ENCODE results near the gene PPM1L.

PPM1L gene

DNA sequence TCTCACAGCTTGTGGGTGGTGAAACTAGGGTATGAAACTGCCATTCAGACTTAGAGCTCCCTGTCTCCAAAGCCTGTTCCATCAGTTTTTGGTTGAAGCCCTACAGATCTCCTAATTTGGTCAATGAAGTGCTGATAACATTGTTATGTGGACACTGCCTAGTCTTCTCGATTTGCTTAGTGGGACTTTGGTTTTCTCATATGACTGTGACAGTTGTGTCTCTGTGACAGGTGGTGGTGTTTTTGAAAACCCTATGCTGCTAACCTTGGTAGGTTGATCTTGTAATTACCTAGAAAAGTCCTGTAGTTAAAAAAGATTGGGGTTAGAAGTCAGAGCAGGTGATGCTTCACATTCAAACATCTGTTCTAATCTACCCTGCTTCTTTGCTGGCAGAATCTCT lies 9.2 kb downstream of the PPM1L start:
- DNase-seq (ENCODE audit: low read depth) = no peak

DNA sequence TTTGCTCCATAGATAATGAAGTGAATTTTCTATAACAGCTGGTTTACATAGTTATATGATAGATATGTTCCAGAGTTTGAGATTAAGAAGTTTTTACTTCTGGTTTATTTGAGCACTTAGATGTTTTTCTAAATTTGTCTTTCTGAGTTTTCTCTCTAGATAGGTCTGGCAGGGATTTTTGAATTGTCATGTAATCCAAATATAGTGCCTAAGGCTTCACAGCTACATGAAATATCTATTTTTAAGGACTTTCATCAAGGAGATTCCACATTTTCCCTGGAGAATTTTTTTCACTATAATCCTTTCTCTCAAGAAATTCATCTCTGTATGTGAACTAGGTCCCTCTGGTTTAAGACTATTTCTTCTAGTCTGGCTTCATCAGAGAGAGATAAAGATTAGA lies 12.0 kb downstream of the PPM1L start:
- no peak for DNase-seq (ENCODE audit: low read depth)

DNA sequence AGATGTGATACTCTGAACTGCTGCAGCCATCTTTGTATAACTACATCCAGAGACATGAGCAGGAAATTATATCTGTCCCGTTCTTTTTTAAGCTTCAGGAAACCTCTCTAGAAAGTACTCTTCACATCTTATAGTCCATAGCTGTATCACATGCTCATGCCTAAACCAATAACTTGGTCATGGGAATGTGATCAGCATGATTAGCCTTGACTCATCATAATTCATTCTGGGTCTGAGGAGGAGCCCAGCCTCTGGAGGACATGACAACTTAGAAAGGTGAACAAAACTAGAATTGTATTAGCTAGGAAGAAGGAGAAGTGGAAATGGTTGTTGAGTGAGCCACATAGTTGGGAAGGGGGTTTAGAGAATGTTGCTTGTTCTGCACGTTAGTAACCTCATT lies 12.9 kb downstream of the PPM1L start:
- no peak for DNase-seq (ENCODE audit: low read depth)

DNA sequence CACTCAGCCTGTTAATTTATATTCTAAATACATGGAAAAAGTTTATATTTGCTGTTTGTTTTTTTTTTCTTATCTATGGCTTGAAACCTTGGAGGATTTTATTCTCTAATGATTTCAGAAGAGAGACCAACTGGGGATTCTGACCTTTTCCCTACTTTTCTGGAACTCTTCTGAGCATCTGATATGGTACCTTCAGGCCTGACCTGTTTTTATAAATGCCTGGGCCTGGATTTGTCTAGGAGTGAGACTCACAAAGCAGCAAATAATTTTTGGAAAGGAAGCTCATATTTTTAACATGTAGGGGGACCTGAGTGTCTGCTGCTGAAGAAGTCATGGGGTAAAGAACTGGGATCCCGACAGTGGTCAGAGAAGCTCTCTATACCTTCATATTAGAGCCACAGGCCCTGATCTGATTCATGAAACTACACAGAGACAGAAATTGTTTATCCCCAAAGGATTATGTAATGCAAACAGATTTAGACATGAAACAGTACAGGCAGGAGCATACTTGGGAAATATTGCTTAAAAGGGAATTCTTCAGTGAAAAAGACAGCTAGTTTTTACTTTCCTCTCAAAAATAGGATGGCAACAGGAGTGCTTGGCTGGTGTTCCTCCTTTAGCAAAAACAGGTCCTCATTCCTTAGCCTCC lies 15.9 kb downstream of the PPM1L start:
- no peak for DNase-seq (ENCODE audit: low read depth)

DNA sequence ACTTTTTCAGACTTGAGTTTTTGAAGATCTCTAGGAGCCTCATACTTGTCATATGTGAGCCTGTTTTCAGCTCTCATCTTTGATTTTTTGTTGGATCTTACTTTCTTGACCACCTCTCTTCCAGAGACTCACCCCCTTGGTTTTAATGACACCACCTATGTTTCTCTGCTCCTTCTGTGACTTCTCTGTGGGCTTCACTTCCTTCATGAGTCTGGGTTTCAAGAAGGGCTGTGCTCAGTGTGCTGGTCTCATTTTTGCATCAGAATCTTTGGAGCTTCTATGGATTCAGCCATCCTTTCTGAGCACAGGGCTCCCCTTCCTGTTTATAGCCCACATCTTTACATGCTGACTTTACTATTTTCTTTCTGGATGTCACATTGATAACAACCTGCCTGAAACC lies 17.7 kb downstream of the PPM1L start:
- DNase-seq (ENCODE audit: low read depth) = no peak

DNA sequence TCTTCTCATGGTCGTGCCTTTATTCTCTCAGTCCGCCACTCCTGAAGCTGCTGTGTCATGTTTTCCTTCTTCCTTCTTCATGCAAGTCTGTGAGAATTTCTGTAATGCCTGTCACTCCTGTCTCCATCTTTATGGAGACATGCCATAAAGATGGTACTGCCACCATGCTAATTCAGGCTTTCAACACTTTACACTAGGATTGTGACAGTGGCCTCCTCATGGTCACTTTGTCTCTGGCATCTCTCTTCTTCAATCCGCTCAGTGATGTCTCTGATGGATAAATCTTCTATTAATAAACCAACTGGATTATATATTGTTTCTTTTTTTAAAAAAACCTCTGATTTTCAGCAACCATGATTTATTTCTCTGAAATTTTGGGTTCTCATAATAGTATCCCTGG lies 18.1 kb downstream of the PPM1L start:
- DNase-seq (ENCODE audit: low read depth) = no peak

DNA sequence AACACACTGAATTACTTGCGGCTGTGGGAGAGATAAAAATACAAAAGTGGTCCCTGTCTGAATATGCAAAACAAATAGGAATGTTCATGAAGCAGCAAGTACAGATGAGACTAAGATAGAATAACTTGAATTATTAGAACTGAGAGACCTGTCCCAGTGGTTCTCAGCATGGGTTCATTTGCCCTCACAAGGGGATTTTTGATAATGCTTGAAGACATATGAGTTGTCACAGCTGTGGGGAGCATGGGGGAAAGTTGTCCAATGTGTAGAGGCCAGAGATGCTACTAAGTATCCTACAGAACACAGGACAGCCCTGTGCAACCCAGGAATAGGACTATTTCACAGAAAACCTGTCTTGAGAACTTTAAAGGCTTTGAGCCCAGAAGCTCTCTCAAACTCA lies 22.4 kb downstream of the PPM1L start:
- no peak for DNase-seq (ENCODE audit: low read depth)

DNA sequence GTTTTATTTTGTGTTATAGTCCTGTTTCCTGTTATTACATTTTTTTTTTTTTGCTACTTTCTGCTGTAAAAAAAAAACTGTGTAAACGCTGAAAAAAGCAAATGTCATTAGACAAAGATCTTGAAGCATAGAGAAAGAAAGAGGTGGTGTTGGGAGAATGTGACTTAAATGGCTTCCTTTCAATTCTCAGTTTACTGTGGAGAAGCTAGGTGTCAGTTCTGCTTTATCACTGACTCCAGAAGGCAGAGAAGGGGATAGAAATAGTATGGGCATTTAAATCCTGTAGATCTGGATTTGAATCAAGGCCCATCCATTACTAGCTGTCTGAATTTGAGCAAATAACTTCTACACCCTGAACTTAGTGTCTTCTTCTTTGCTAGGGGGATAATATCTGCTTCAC lies 23.0 kb downstream of the PPM1L start:
- no peak for DNase-seq (ENCODE audit: low read depth)

DNA sequence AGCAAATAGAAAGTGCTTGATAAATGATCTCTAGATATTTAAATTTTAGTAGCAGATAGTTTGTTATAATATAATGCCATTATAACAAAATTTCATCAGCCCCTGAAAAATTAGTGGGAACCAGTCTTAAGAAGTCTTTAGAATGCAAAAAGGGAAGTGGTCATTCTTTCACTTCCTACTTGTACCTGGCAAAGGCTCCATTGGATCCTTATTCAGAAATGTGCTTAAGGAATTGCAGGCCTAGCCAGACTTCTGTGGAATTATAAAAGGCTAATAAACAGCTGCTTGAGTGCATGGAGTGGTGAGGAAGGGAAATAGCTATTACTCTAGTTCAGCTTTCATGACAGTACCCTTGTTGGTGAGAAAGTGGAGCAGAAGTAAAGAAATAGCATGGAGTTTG lies 24.2 kb downstream of the PPM1L start:
- no peak for DNase-seq (ENCODE audit: low read depth)

DNA sequence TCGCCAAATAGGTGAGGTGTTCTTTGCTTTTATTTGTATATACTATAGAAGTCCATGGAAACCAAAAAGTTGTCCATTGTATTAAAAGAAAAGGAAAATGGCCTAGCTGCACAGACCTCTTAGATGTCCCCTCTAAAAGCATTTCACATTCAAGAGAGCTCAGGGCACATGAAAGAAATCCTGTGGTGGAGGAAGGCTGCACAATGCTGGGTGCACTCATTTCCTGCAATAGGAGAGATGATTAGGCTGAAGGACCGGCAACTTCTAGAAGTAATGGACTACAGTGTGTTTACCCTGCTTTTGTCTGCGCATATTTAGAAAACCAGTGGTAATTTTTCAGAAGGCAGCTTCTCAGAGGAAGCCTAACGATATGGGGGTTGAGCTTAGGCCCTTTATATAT lies 25.4 kb downstream of the PPM1L start:
- DNase-seq (ENCODE audit: low read depth) = no peak

DNA sequence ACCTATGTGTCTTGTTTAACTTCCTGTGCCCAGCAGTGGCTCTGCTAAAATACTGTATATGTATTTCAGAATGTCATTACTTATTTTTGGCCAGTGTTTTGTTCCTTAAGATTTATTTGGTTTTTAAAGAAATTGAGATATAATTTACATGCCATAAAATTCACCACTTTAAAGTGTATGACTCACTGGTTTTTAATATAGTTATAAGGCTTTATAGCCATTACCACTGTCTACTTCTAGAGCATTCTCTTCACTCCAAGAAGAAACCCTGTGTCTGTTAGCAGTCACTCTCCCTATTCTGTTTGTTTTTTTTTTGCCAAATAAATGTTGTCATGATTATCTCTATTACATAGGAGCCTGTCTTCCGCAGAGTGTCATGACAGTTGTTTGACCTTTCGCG lies 25.8 kb downstream of the PPM1L start:
- no peak for DNase-seq (ENCODE audit: low read depth)

DNA sequence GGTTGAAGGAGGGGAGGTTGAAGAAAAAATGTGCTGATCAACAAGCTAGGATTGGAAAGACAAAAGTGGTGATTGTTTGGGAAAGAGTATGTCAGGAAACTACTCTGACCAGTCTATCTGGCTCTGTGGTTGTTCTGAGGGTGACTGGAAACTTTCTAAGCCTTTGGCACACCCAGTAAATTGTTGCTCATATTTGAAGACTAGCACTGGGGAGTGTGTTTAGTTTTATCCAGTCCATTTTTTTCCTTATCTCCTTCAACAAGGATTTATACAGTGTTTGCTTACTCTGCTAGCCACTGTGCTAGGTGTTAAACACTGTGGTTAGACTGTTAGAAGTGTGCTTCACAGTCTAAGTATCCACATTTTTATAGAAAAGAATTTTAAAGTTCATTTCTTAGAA lies 28.8 kb downstream of the PPM1L start:
- DNase-seq (ENCODE audit: low read depth) = no peak

DNA sequence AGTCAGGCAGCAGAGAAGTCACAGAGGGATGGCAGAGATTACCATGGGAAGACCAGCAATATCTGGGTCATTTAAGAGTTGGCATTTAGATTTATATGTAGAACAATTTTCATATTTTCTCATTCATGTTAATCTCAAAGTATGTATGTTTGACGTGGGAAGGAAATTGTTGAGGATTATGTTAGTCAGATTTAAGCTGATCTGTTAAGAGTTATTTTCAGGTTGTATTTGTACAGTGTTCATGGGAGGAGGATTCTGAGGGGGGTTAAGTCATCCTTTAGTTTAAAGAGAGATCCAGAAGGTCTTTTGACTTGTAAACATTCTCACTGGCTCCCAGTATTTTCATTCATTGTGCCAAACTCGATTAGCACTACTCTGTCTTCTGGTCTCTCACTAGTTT lies 34.7 kb downstream of the PPM1L start:
- no peak for DNase-seq (ENCODE audit: low read depth)

DNA sequence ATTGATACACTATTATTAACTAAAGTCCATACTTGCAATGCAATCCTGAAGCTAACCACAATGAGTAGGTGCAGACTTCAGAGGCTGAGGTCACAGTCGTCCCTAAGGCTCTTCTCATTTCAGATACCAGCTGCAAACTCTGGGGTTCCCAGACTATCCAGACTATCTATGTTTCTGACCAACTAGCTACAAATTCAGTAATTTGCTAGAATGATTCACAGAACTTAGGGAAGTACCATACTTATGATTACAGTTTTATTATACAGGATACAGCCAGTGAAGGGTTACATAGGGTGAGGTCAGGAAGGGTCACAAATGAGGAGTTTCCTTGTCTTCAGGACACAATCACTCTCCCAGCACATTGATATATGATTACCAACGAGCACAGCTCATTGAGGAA lies 36.5 kb downstream of the PPM1L start:
- DNase-seq (ENCODE audit: low read depth) = no peak

DNA sequence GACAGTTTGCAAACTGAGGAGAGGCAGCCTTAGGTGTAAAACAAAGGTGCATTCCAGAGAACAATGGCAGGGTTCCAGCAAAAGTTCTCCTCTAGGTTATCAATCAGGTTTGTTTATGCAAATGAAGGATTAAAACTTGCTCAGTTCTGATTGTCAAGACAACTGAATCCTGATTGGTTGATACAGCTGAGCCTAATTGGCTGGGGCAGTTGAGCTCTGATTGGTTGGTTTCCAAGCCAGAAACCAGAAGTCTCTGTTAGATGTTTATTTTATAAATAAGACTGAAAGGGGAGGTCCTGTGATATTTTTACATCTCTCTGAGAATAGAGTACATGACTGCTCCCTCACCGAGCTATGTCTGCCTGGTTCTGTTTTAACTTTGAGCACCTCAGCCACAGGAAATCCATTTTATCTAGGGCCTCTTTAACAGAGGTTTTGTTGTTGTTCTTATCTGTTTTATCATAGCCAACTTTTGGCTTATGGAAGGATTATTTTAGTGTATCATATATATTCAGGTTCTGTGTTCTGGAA lies 37.8 kb downstream of the PPM1L start:
- no peak for DNase-seq (ENCODE audit: low read depth)

DNA sequence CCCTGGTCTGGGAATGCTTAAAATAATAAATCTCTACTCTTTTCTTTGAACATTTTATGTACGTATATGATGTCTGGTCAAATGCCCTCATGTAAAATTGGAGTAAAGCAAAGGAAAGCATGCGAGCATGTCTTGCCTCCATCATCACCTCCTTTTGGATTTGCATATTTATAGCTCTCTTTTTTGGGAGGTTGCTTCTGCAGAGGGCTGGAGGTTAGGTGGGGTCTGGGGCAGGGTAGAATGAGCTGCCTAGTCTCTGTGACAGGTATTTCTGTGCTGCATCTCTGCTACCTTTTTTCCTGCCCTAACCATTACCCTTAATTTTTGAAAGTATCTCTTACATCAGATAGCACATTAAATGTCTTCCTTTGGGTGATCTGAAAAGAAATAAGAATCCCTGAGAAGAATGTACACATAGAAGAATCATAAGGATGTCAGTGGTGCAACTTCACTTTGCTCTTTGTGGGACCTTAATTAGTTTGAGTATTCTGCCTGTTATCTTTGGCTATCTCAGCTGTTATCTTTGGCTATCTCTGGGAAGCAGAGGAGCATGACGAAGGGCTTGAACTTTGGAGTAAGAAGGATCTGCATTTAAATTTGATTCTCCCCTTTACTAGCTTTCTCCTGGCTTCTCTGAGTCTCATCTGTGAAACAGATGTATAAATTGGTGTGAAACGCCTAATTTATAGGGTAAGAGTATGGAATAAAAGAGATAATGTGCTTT lies 40.2 kb downstream of the PPM1L start:
- no peak for DNase-seq (ENCODE audit: low read depth)

DNA sequence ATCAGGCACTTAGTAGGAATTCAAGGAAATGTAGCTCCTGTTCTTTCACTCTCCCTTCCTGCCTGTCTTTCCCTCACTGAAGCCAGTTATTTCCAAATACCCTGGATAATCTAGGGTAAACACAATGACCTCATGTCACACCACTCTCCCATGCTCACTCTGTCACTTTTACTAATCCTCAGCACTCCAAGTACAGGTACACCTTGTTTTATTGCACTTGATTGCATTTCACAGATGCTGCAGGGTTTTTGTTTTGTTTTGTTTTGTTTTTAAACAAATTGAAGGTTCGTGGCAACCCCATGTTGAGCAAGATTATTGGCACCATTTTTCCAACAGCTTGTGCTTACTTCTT lies 40.8 kb downstream of the PPM1L start:
- no peak for DNase-seq (ENCODE audit: low read depth)

DNA sequence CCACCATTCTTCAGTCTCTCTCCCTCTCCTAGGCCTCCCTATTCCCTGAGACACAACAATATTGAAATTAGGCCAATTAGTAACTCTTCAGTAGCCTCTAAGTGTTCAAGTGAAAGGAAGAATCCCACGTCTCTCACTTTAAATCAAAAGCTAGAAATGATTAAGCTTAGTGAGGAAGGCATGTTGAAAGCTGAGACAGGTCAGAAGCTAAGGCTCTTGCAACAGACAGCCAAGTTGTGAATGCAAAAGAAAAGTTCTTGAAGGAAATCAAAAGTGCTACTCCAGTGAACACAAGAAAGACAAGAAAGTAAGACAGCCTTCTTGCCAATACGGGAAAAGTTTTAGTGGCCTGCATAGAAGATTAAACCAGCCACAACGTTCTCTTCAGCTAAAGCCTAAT lies 41.3 kb downstream of the PPM1L start:
- DNase-seq (ENCODE audit: low read depth) = no peak

DNA sequence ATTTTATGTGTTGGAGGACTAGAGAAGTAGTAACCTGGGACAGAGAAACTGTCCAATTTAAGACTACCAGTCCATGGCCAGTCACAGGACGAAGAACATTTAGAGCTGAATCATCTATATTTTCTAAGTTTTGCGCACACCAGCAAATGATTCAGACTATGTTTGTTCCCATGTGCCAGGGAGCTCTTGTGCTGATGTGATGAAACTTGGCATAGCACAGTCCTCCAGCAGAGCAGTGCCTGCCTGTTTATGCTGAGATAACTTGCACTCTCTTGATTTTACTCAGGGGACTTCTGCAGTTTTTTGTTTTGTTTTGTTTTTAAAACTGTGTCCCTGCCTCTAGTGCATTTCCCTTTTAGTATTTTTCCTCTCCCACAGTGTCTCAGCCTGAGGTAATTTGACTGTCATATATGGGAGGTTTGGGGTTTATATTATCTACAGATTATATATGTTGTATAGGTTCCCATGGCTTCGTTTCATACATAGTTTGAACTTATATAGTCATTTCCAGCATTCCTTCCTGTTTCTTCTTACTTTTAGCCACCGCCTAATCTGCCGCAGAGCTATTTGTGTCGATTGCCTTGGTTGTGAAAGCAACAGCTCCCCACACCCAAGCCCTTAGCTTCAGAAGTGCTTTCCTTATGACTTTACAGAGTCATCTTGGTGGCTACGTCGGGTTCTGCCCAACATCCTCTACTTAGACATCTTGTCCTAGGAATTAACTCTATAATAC lies 45.5 kb downstream of the PPM1L start:
- no peak for DNase-seq (ENCODE audit: low read depth)

DNA sequence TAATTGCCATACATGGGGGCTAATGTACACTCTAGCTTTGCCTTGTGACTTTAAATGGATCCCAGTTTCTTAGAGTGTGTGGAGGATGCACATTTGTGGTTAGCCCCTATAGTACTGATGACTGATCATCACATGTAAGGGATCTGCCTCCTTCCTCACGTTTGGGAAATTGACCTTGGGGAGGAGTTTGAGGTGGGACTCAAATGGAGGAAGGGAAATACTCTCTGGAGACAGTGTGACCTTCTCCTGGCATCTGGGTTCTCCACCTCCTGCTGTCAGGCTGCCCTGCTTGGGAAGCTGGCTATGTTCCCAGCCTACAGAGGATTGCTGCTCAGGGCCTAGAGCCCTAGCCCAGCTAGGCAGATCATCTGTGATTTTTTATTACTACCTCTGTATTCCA lies 48.7 kb downstream of the PPM1L start:
- no peak for DNase-seq (ENCODE audit: low read depth)

DNA sequence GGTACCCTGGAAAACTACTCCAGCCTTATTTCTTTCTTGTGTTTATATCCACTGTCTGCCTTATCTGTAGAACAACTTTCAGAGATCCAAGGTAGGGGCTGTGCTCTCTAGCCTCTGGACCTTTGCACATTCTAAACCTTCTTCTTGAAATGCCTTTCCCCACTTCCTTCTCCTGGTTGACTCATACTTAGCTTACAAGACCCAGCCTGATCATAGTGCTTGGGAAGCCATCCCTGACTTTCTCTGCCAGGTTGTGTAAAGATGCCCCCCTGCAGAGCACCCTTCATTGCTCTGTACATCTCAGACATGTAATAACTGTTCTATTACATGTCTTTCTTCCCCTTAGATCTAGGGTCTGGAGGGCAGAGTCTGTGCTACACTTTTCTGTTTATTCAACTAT lies 50.1 kb downstream of the PPM1L start:
- DNase-seq (ENCODE audit: low read depth) = no peak

DNA sequence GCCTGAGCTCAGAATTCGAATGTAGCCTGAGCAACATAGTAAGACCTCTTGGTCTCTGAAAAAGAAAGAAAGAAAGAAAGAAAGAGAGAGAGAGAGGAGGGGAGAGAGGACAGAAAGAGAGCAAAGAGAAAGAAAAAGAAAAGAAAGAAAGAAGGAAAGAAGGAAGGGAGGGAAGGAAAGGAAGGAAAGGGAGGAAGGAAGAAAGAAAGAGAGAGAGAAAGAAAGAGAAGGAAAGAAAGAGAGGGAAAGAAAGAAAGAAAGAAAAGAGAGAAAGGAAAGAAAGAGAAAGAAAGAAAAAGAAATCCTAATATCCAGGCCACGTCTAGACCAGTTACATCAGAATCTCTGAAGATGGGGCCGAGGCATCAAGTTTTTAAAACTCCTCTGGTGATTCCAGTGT lies 50.7 kb downstream of the PPM1L start:
- no peak for DNase-seq (ENCODE audit: low read depth)

DNA sequence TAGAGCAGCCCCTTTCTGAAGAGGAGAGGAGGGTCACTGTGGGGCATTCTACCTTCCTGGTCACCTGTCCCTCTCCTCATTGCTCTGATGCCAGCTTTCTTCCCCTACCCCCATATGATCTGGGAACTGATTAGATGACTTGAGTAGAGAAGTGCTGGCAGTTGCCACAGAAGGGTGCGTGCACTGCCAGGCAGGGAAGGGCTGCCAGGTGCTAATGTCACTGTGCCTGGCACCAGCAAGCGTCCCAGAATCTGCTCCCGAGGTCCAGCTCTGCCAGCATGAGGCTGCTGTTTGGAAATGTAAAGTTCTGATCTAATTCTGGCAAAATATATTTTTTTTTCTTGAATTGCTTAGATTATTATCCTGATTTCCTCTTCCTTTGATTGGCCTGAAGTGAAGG lies 52.8 kb downstream of the PPM1L start:
- no peak for DNase-seq (ENCODE audit: low read depth)

Measured in activated T-cell treated with anti-CD3 and anti-CD28 coated beads for 1 hour (primary cell).